Common myeloid progenitor, CD34-positive (primary cell): ENCODE results near the gene UBE2E2.
A peak's percentile ranks its signal among the peaks of the same experiment; 100 is the strongest.

Experiments used
- CTCF ChIA-PET: fragments of 350-600 bp; sonication (Branson Sonifier 250); formaldehyde crosslinking; loops from one replicate; lab custom pipeline; 2021; ENCODE audit warnings: antibody characterized with exemption; lab: Charles Lee
- POLR2A ChIA-PET: fragments of 350-600 bp; sonication (Branson Sonifier 250); formaldehyde crosslinking; loops from one replicate; lab custom pipeline; 2021; ENCODE audit warnings: antibody characterized with exemption; lab: Charles Lee
- DNase-seq, 3 donors: peaks; one replicate each; pipeline versions ENCODE4 v3.0.0 to v3.0.0-alpha.2; 2013
- H3K27ac ChIP-seq, 2 experiments: 1 replicate in 1 of 2; 2 replicates in 1 of 2; pipeline ENCODE4 v1.7.0; 2013; ENCODE audit warnings: inconsistent platforms in 2 of 2, low read length in 2 of 2, mild to moderate bottlenecking in 2 of 2, low read depth in 1 of 2, moderate library complexity in 1 of 2; ENCODE audit not compliant: severe bottlenecking in 2 of 2, insufficient read depth in 1 of 2, poor library complexity in 1 of 2
- H3K27me3 ChIP-seq, 5 experiments: replicated peaks in 2 of 5; 1 replicate in 3 of 5; 2 replicates in 2 of 5; pipeline versions ENCODE4 v1.6.1 to v1.7.0; 2013; ENCODE audit warnings: low read length in 4 of 5, mild to moderate bottlenecking in 2 of 5, moderate library complexity in 2 of 5, inconsistent platforms in 1 of 5; ENCODE audit not compliant: insufficient read depth in 5 of 5, control insufficient read depth in 4 of 5
- H3K36me3 ChIP-seq, 4 experiments: 1 replicate in 2 of 4; 2 replicates in 2 of 4; pipeline versions ENCODE4 v1.6.1 to v1.7.0; 2013; ENCODE audit warnings: low read length in 3 of 4, control low read depth in 1 of 4, mild to moderate bottlenecking in 1 of 4; ENCODE audit not compliant: control insufficient read depth in 4 of 4, insufficient read depth in 4 of 4
- H3K4me1 ChIP-seq, 4 experiments: 1 replicate in 3 of 4; 2 replicates in 1 of 4; pipeline versions ENCODE4 v1.6.1 to v1.7.1; 2013; ENCODE audit warnings: low read length in 3 of 4, mild to moderate bottlenecking in 3 of 4, control low read depth in 1 of 4, inconsistent platforms in 1 of 4, moderate library complexity in 1 of 4; ENCODE audit not compliant: control insufficient read depth in 4 of 4, insufficient read depth in 4 of 4; ENCODE audit errors: control extremely low read depth in 1 of 4
- H3K4me3 ChIP-seq, 7 experiments: 1 replicate in 4 of 7; 2 replicates in 3 of 7; pipeline versions ENCODE4 v1.5.1 to v1.7.0; 2013; ENCODE audit warnings: mild to moderate bottlenecking in 7 of 7, low read length in 6 of 7, moderate library complexity in 6 of 7, inconsistent platforms in 2 of 7, low read depth in 2 of 7, control low read depth in 1 of 7; ENCODE audit not compliant: insufficient read depth in 4 of 7, control insufficient read depth in 1 of 7; ENCODE audit errors: extremely low read depth in 1 of 7
- H3K9me3 ChIP-seq, 5 experiments: 1 replicate in 4 of 5; 2 replicates in 1 of 5; pipeline versions ENCODE4 v1.6.1 to v1.7.1; 2013; ENCODE audit warnings: low read length in 4 of 5, mild to moderate bottlenecking in 2 of 5, inconsistent platforms in 1 of 5, low read depth in 1 of 5, moderate library complexity in 1 of 5; ENCODE audit not compliant: control insufficient read depth in 4 of 5, insufficient read depth in 2 of 5; ENCODE audit errors: control extremely low read depth in 1 of 5
- WGBS: methylation state at CpG from one replicate; pipeline ENCODE4 v1.1.5; 2013; ENCODE audit not compliant: insufficient coverage; 5-methylcytosine and 5-hydroxymethylcytosine counted together

Gene UBE2E2

GRCh38 chr3:23567917-23568316 is 364.8 kb downstream of the UBE2E2 start:
- DNase-seq = peak in 2 of 3 donors; percentile 27 to 30
- Histone ChIP-seq H3K9me3 (no peaks in the 10 kb centered on the region), H3K4me3 (no peak overlapping the region), H3K27me3 (no peaks in the 10 kb centered on the region), H3K36me3 (no peaks in the 10 kb centered on the region), H3K4me1 (peaks cover 0 to 8% (median 2%) of the 10 kb centered on the region in 4 experiments), H3K27ac (no peak overlapping the region)
- WGBS = no CpG with 5 or more reads among the region's 3 CpGs
- POLR2A ChIA-PET = no interaction called here
- CTCF ChIA-PET = no interaction called here

DNA sequence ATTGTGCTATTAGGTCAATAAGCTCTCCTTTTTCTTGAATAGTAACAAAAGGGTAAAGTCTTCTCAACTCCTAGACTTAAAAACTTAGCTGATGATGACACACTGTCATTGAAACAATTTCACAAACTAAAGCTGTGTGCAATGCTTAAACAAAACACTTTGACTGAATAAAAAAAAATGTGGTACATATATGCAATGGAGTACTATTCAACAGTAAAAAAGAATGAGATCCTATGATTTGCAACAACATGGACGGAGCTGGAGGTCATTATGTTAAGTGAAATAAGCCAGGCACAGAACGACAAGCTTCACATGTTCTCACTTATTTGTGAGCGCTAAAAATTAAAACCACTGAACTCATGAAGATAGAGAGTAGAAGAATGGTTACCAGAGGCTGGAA is 370.7 kb downstream of the UBE2E2 start:
- 100% methylated on average over 1 of the region's 3 CpGs for WGBS
- CTCF ChIA-PET = interaction anchor here (1.3 kb wide), 1 partner anchor 166 kb away, joined by 3 read pairs; no protein-coding TSS in a partner anchor
- H3K4me1 ChIP-seq = no peaks in the 10 kb centered on the region

DNA sequence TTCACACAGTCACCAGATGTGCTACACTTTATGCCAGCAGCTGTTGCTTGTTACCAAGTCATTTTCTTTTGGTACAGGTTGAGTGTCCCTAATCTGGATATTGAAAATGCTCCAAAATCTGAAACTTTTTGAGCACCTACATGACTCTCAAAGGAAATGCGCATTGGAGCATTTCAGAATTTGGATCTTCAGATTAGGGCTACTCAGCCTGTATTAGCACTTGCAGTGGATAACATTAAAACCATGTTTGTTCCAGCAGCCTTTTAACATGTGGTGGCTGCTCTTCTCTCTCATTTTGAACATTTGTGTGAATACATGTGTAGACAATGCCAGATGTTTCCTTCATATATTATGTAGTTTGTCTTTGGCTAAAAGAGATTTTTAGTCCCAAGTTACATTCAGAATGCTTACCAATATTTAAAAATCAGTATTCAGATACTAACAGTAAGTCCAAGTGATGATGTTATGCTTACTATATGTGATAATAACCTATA is 371.7 kb downstream of the UBE2E2 start:
- Histone ChIP-seq H3K9me3 (peaks cover 0 to 15% (median 0%) of the 10 kb centered on the region in 5 experiments), H3K4me3 (no peak overlapping the region), H3K4me1 (no peaks in the 10 kb centered on the region), H3K27me3 (no peaks in the 10 kb centered on the region), H3K36me3 (no peaks in the 10 kb centered on the region), H3K27ac (no peak overlapping the region)
- WGBS = 100% methylated on average over 1 of the region's 1 CpG
- POLR2A ChIA-PET = no interaction called here
- no peak for DNase-seq
- CTCF ChIA-PET = no interaction called here

More for the DNA sequence above, 370.7 kb downstream of the UBE2E2 start:
- H3K4me3 ChIP-seq = no peak overlapping the region
- H3K36me3 ChIP-seq = no peaks in the 10 kb centered on the region
- no peaks in the 10 kb centered on the region for H3K27me3 ChIP-seq
- peaks cover 0 to 14% (median 0%) of the 10 kb centered on the region in 5 experiments for H3K9me3 ChIP-seq
- H3K27ac ChIP-seq = no peak overlapping the region
- POLR2A ChIA-PET = no interaction called here
- no peak for DNase-seq

DNA sequence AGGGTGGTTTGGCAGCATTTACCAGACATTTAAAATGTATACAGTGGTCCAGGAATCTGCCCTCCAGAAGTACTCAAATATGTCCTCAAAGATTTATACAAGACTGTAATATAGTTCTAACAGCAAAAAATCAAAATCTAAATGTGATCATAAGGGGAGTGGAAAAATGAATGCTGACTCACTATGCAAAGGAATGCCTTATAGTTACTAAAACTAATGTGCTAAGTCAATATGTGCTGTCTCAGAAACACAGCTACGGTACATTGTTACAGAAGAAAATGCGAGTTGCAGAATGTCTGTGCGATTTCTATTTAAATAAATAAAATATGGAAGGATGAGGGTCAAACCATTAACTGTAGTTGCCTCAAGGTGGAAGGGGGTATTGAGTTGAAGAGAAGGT is 372.6 kb downstream of the UBE2E2 start:
- DNase-seq = no peak
- H3K27ac ChIP-seq = no peak overlapping the region
- 100% methylated on average over 1 of the region's 3 CpGs for WGBS
- no peaks in the 10 kb centered on the region for H3K36me3 ChIP-seq
- no peaks in the 10 kb centered on the region for H3K4me1 ChIP-seq
- no peaks in the 10 kb centered on the region for H3K27me3 ChIP-seq
- ChIA-PET CTCF (no interaction called here), POLR2A (no interaction called here)
- peaks cover 0 to 15% (median 0%) of the 10 kb centered on the region in 5 experiments for H3K9me3 ChIP-seq
- H3K4me3 ChIP-seq = no peak overlapping the region

DNA sequence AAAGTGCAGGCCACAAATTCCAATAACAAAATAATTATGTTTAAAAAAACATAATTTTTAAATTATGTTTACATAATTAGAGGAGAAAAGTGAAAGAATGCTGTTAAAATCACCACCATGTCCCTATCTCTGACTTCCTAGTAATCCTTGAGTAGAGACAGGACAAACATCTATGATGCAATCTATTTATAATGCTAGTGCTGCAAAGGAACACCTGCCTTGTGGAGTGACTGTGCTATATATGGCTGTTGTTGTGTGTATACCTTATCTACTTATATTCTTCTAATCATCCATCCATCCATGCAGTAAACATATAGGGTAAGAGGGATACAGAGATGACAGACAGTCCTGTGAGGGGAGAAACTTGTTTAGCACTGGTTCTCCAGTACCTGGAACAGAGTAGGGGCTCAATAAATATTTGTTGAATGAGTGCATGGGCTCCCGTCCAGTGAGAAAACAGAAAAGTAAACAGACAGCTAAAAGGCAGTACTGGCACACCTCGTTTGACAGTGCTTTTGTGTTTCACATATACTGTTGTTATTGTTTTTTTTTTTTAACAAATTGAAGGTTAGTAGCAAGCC is 373.3 kb downstream of the UBE2E2 start:
- CTCF ChIA-PET = no interaction called here
- Histone ChIP-seq H3K9me3 (peaks cover 0 to 15% (median 0%) of the 10 kb centered on the region in 5 experiments), H3K27ac (no peak overlapping the region), H3K36me3 (no peaks in the 10 kb centered on the region), H3K4me3 (no peak overlapping the region), H3K4me1 (no peaks in the 10 kb centered on the region), H3K27me3 (no peaks in the 10 kb centered on the region)
- POLR2A ChIA-PET = no interaction called here
- no peak for DNase-seq
- WGBS = 100% methylated on average over 2 of the region's 2 CpGs

DNA sequence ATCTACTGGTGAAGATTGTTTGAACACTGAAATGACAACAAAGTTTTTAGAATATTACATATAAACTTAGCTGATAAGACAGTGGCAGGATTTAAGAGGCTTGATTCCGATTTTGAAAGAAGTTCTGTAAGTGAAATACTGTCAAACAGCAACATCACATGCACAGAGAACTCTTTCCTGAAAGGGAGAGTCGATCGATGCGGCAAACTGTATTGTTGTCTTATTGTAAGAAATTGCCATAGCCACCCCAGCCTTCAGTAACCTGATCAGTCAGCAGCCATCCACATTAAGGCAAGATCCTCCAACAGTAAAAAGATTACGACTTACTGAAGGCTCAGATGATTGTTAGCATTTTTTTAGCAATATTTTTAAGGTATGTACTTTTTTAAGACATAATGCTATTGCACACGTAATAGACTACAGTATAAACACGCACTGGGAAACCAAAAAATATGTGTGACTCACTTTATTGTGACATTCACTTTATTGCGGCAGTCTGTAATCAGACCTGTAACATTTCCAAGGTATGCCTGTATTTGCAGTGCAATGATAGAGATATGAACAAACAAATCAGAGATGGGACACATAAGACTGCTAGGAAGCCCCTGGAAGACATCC is 377.1 kb downstream of the UBE2E2 start:
- H3K4me3 ChIP-seq = no peak overlapping the region
- WGBS = 100% methylated on average over 1 of the region's 8 CpGs

More for the DNA sequence above, 377.1 kb downstream of the UBE2E2 start:
- no peaks in the 10 kb centered on the region for H3K4me1 ChIP-seq
- H3K36me3 ChIP-seq = no peaks in the 10 kb centered on the region
- H3K27ac ChIP-seq = no peak overlapping the region
- peaks cover 0 to 11% (median 0%) of the 10 kb centered on the region in 5 experiments for H3K9me3 ChIP-seq
- CTCF ChIA-PET = no interaction called here
- no peaks in the 10 kb centered on the region for H3K27me3 ChIP-seq
- POLR2A ChIA-PET = no interaction called here
- DNase-seq = no peak
